ENCODE data around the gene STX11. TPM values are rescaled to one million over a fixed set of nuclear protein-coding genes. Genes with fewer than 3 reads are reported as not detected.

STX11 gene
- total and polyA plus RNA-seq, 2 of the 13 experiments (the other 11 are each of a cell fraction or from before 2014, with no cell fraction given): 0.03 TPM; not detected in 1

GRCh38 chr6:144215932-144216667 is 65.8 kb downstream of the STX11 start (continued):
- TF ChIP-seq GMEB1 (CRISPR knock-in tag; IDR thresholded peaks at IDR 0.05; ENCODE audit: borderline replicate concordance) (peak; percentile 75), DDIT3 (CRISPR knock-in tag; IDR thresholded peaks at IDR 0.05) (0 out of 2 replicates have a peak, but pooled peaks have one; percentile 14), ZNF672 (CRISPR knock-in tag; IDR thresholded peaks at IDR 0.05) (0 out of 2 replicates have a peak, but pooled peaks have one; percentile 53), ZNF530 (CRISPR knock-in tag; IDR thresholded peaks at IDR 0.05; ENCODE audit: low read depth) (no peak; the same call in 1 of the 2 replicates), ZNF850 (CRISPR knock-in tag; conservative IDR thresholded peaks at IDR 0.05) (no peak), ZNF468 (CRISPR knock-in tag; IDR thresholded peaks at IDR 0.05) (no peak; the same call in 1 of the 2 replicates), TMF1 (CRISPR knock-in tag; IDR thresholded peaks at IDR 0.05; ENCODE audit: low read depth) (peak; percentile 92), ZNF572 (CRISPR knock-in tag; IDR thresholded peaks at IDR 0.05) (peak; percentile 96), PHF20 (CRISPR knock-in tag; IDR thresholded peaks at IDR 0.05) (peak; percentile 75), FOXK1 (CRISPR knock-in tag; IDR thresholded peaks at IDR 0.05; ENCODE audit: borderline replicate concordance, low read depth) (peak; percentile 80; the same call in 1 of the 2 replicates), SP4 (CRISPR knock-in tag; IDR thresholded peaks at IDR 0.05) (peak; percentile 61; the same call in 1 of the 2 replicates), NR2F6 (IDR thresholded peaks at IDR 0.05) (no peak), NR2F6 (CRISPR knock-in tag; IDR thresholded peaks at IDR 0.05) (peak; percentile 52; the same call in 1 of the 2 replicates), TRIM24 (CRISPR knock-in tag; IDR thresholded peaks at IDR 0.05) (no peak), SMAD3 (CRISPR knock-in tag; IDR thresholded peaks at IDR 0.05) (peak; percentile 98), ZNF143 (CRISPR knock-in tag; IDR thresholded peaks at IDR 0.05) (peak; percentile 57), SP2 (CRISPR knock-in tag; IDR thresholded peaks at IDR 0.05) (no peak), UBTF (CRISPR knock-in tag; IDR thresholded peaks at IDR 0.05) (peak; percentile 98), SALL2 (CRISPR knock-in tag; IDR thresholded peaks at IDR 0.05) (peak; percentile 88; the same call in 1 of the 2 replicates), EZH2 (conservative IDR thresholded peaks at IDR 0.05; ENCODE audit: low read depth, low read length) (no peak), DNMT1 (CRISPR knock-in tag; IDR thresholded peaks at IDR 0.05) (peak; percentile 89; the same call in 1 of the 2 replicates), CHD2 (IDR thresholded peaks at IDR 0.05; ENCODE audit: low read depth, low read length) (peak; percentile 91), SIN3B (IDR thresholded peaks at IDR 0.05; ENCODE audit: low read length) (no peak; the same call in 1 of the 2 replicates), MED8 (CRISPR knock-in tag; IDR thresholded peaks at IDR 0.05; ENCODE audit: insufficient replicate concordance) (peak; percentile 85), KDM1A (CRISPR knock-in tag; IDR thresholded peaks at IDR 0.05) (peak; percentile 61; the same call in 1 of the 2 replicates), MZF1 (CRISPR knock-in tag; IDR thresholded peaks at IDR 0.05; ENCODE audit: borderline replicate concordance) (0 out of 2 replicates have a peak, but pooled peaks have one; percentile 31), ONECUT2 (CRISPR knock-in tag; IDR thresholded peaks at IDR 0.05) (no peak; the same call in 1 of the 2 replicates)

Measured in HepG2 (cell line).